ENCODE data around the gene PCDHGC5. TPM values are rescaled to one million over a fixed set of nuclear protein-coding genes. Genes with fewer than 3 reads are reported as not detected.

The PCDHGC5 gene
- total and polyA plus RNA-seq, 2 donors: 0.11 to 0.19 TPM

DNA sequence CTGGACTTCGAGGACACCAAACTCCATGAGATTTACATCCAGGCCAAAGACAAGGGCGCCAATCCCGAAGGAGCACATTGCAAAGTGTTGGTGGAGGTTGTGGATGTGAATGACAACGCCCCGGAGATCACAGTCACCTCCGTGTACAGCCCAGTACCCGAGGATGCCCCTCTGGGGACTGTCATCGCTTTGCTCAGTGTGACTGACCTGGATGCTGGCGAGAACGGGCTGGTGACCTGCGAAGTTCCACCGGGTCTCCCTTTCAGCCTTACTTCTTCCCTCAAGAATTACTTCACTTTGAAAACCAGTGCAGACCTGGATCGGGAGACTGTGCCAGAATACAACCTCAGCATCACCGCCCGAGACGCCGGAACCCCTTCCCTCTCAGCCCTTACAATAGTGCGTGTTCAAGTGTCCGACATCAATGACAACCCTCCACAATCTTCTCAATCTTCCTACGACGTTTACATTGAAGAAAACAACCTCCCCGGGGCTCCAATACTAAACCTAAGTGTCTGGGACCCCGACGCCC, 11.8 kb upstream of the PCDHGC5 start:
- no peak for DNase-seq (ENCODE audit: low read depth in 6 of 9, low spot score in 9 of 9)
- no peak overlapping the region for H3K27ac ChIP-seq (ENCODE audit: low read depth in 1 of 2, low read length in 1 of 2)
- H3K9me3 ChIP-seq (ENCODE audit: control insufficient read depth in 2 of 2, insufficient read depth in 1 of 2, low read length in 1 of 2): peaks cover 0 to 11% of the 10 kb centered on the region in 2 donors
- H3K27me3 ChIP-seq (ENCODE audit: control insufficient read depth in 2 of 2, insufficient read depth in 1 of 2, low read length in 1 of 2): peaks cover 28 to 68% of the 10 kb centered on the region in 2 donors
- H3K4me1 ChIP-seq (ENCODE audit: control insufficient read depth in 2 of 2, insufficient read depth in 2 of 2, low read length in 2 of 2): peaks cover 2 to 3% of the 10 kb centered on the region in 2 donors
- no peaks in the 10 kb centered on the region for H3K36me3 ChIP-seq (ENCODE audit: control insufficient read depth in 2 of 2, insufficient read depth in 2 of 2, low read length in 1 of 2)
- WGBS: 29% methylated on average over 24 of the region's 24 CpGs
- peak overlapping the region in 1 of 2 donors; percentile 43 for H3K4me3 ChIP-seq (ENCODE audit: low read length in 2 of 2)

DNA sequence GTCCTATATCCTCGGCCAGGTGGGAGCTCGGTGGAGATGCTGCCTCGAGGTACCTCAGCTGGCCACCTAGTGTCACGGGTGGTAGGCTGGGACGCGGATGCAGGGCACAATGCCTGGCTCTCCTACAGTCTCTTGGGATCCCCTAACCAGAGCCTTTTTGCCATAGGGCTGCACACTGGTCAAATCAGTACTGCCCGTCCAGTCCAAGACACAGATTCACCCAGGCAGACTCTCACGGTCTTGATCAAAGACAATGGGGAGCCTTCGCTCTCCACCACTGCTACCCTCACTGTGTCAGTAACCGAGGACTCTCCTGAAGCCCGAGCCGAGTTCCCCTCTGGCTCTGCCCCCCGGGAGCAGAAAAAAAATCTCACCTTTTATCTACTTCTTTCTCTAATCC, 11.1 kb upstream of the PCDHGC5 start:
- Histone ChIP-seq H3K36me3 (ENCODE audit: control insufficient read depth in 2 of 2, insufficient read depth in 2 of 2, low read length in 1 of 2) (no peaks in the 10 kb centered on the region), H3K27ac (ENCODE audit: low read depth in 1 of 2, low read length in 1 of 2) (no peak overlapping the region), H3K9me3 (ENCODE audit: control insufficient read depth in 2 of 2, insufficient read depth in 1 of 2, low read length in 1 of 2) (peaks cover 0 to 11% of the 10 kb centered on the region in 2 donors), H3K4me3 (ENCODE audit: low read length in 2 of 2) (no peak overlapping the region), H3K4me1 (ENCODE audit: control insufficient read depth in 2 of 2, insufficient read depth in 2 of 2, low read length in 2 of 2) (peaks cover 2 to 3% of the 10 kb centered on the region in 2 donors), H3K27me3 (ENCODE audit: control insufficient read depth in 2 of 2, insufficient read depth in 1 of 2, low read length in 1 of 2) (peaks cover 28 to 71% of the 10 kb centered on the region in 2 donors)
- no peak for DNase-seq (ENCODE audit: low read depth in 6 of 9, low spot score in 9 of 9)
- WGBS: 48% methylated on average over 13 of the region's 13 CpGs

DNA sequence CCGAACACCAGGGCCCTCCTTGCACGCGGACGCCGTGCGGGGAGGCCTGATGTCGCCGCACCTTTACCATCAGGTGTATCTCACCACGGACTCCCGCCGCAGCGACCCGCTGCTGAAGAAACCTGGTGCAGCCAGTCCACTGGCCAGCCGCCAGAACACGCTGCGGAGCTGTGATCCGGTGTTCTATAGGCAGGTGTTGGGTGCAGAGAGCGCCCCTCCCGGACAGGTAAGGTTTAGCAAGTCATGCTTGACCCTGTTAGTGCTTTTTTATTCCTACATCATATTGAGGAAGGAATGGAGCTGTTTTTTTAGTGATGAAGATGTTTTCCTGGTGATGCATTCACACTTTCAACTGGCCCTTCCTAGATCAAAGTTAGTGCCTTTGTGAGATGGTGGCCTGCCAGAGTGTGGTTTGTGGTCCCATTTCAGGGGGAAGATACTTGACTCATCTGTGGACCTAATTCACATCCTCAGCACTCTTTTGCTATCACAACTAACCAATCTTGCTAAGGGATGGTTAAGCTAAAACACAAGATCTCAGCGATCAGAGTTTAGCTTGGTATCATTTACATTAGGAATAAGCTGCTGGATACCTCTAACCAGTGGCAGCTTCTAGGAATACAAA, 10.4 kb upstream of the PCDHGC5 start:
- WGBS: 41% methylated on average over 20 of the region's 20 CpGs
- H3K9me3 ChIP-seq (ENCODE audit: control insufficient read depth in 2 of 2, insufficient read depth in 1 of 2, low read length in 1 of 2): peaks cover 0 to 11% of the 10 kb centered on the region in 2 donors
- H3K4me1 ChIP-seq (ENCODE audit: control insufficient read depth in 2 of 2, insufficient read depth in 2 of 2, low read length in 2 of 2): peaks cover 2 to 3% of the 10 kb centered on the region in 2 donors
- H3K36me3 ChIP-seq (ENCODE audit: control insufficient read depth in 2 of 2, insufficient read depth in 2 of 2, low read length in 1 of 2): no peaks in the 10 kb centered on the region
- DNase-seq (ENCODE audit: low read depth in 6 of 9, low spot score in 9 of 9): no peak
- H3K4me3 ChIP-seq (ENCODE audit: low read length in 2 of 2): no peak overlapping the region
- peaks cover 28 to 74% of the 10 kb centered on the region in 2 donors for H3K27me3 ChIP-seq (ENCODE audit: control insufficient read depth in 2 of 2, insufficient read depth in 1 of 2, low read length in 1 of 2)
- H3K27ac ChIP-seq (ENCODE audit: low read depth in 1 of 2, low read length in 1 of 2): no peak overlapping the region

DNA sequence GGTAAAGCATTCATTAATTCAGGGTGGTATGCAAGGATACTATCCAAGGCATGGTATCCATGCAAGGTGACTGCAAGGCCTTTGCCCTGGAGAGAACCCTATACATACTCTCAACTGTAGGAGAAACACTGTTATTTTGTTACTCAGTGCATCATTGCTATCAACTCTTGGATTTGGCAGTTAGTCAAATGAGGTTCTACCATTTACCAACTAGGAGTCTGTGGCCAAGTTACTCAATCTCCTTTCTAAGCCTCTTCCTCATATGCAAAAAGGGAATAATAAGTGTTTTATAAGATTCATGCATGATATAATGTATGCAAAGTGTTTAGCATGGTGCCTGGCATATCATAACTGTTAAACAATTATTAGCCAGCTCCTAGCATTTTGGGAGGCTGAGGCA, 9.1 kb upstream of the PCDHGC5 start:
- no peak overlapping the region for H3K27ac ChIP-seq (ENCODE audit: low read depth in 1 of 2, low read length in 1 of 2)
- peaks cover 0 to 15% of the 10 kb centered on the region in 2 donors for H3K9me3 ChIP-seq (ENCODE audit: control insufficient read depth in 2 of 2, insufficient read depth in 1 of 2, low read length in 1 of 2)
- no peaks in the 10 kb centered on the region for H3K36me3 ChIP-seq (ENCODE audit: control insufficient read depth in 2 of 2, insufficient read depth in 2 of 2, low read length in 1 of 2)
- H3K27me3 ChIP-seq (ENCODE audit: control insufficient read depth in 2 of 2, insufficient read depth in 1 of 2, low read length in 1 of 2): peaks cover 30 to 82% of the 10 kb centered on the region in 2 donors
- H3K4me3 ChIP-seq (ENCODE audit: low read length in 2 of 2): no peak overlapping the region
- H3K4me1 ChIP-seq (ENCODE audit: control insufficient read depth in 2 of 2, insufficient read depth in 2 of 2, low read length in 2 of 2): peaks cover 2 to 7% of the 10 kb centered on the region in 2 donors
- DNase-seq (ENCODE audit: low read depth in 6 of 9, low spot score in 9 of 9): no peak

DNA sequence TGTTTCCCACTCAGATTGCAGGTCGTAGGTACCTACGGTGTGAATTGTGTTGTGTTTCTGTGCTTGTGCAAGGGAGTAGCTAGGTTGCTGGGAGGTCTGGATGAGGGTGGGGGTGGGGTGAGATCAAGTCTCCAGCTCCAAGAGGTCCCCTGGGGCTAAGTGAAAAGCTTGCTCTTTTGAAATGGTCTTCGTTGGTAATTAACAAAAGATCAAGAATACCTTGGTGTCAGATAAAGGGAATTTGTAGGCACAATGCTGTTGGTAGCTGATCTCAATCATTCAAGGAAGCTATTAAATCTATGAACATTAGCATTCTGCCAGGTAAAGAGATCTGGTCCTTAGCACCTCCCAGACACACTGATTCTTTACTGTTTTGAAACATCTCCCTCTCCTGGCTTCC, 5.0 kb upstream of the PCDHGC5 start:
- Histone ChIP-seq H3K27ac (ENCODE audit: low read depth in 1 of 2, low read length in 1 of 2) (no peak overlapping the region), H3K9me3 (ENCODE audit: control insufficient read depth in 2 of 2, insufficient read depth in 1 of 2, low read length in 1 of 2) (peaks cover 0 to 6% of the 10 kb centered on the region in 2 donors), H3K4me3 (ENCODE audit: low read length in 2 of 2) (no peak overlapping the region), H3K36me3 (ENCODE audit: control insufficient read depth in 2 of 2, insufficient read depth in 2 of 2, low read length in 1 of 2) (no peaks in the 10 kb centered on the region), H3K4me1 (ENCODE audit: control insufficient read depth in 2 of 2, insufficient read depth in 2 of 2, low read length in 2 of 2) (peaks cover 0 to 11% of the 10 kb centered on the region in 2 donors), H3K27me3 (ENCODE audit: control insufficient read depth in 2 of 2, insufficient read depth in 1 of 2, low read length in 1 of 2) (peaks cover 16 to 79% of the 10 kb centered on the region in 2 donors)
- no peak for DNase-seq (ENCODE audit: low read depth in 6 of 9, low spot score in 9 of 9)
- 40% methylated on average over 3 of the region's 3 CpGs for WGBS

DNA sequence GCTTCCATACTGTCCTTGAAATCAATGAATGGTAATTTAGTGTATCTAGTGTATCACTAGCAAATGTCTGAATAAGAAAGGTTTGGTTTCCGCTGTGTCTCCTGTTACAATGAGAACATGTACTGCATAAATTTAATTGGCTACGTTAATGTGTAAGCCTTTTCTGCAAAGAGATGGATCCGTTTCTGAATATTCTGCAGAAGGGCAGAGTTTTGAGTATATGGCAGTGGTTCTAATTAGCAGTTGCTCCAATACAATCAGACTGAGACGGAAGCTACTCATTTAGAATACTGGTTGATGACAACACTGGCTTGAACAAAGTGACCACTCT, 4.6 kb upstream of the PCDHGC5 start:
- Histone ChIP-seq H3K36me3 (ENCODE audit: control insufficient read depth in 2 of 2, insufficient read depth in 2 of 2, low read length in 1 of 2) (no peaks in the 10 kb centered on the region), H3K9me3 (ENCODE audit: control insufficient read depth in 2 of 2, insufficient read depth in 1 of 2, low read length in 1 of 2) (peaks cover 1 to 6% of the 10 kb centered on the region in 2 donors), H3K27ac (ENCODE audit: low read depth in 1 of 2, low read length in 1 of 2) (no peak overlapping the region), H3K4me3 (ENCODE audit: low read length in 2 of 2) (no peak overlapping the region), H3K4me1 (ENCODE audit: control insufficient read depth in 2 of 2, insufficient read depth in 2 of 2, low read length in 2 of 2) (peaks cover 0 to 11% of the 10 kb centered on the region in 2 donors), H3K27me3 (ENCODE audit: control insufficient read depth in 2 of 2, insufficient read depth in 1 of 2, low read length in 1 of 2) (peaks cover 14 to 81% of the 10 kb centered on the region in 2 donors)
- 27% methylated on average over 4 of the region's 4 CpGs for WGBS
- no peak for DNase-seq (ENCODE audit: low read depth in 6 of 9, low spot score in 9 of 9)

DNA sequence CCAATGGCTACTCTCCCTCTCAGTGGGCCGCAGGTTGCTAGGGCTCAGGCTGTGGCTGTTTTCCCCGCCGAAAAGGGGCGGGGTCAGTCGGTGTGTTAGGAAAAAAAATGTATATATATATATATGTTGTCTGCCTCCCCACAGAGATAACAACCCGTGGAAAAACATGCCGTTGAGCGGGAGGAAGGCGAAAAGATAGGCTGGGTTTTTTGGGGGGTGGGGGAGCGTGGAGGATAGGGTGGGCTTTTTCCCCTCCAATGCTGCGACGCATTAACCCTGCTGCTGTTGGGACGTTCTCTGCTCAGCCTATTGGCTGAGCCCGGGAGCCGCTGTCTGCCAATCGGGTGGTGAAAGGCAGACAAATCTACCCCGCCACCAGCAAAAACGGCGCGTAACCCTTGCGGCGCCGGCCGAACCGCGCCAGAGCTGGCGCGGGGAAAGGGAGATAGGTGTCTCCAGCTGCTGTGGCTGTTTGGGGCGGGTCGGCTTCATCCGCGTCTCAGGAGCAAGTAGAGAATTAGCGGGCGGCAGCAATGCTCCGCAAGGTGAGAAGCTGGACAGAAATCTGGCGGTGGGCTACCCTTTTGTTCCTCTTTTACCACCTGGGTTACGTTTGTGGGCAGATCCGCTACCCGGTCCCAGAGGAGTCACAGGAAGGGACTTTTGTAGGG, 4.1 kb upstream of the PCDHGC5 start, which contains the start of gene PCDHGC4:
PCDHGC4 (plus strand) TSS at position 390 of the 671 bp plus-strand sequence; CDS start at position 534, 144 bp downstream.
- Histone ChIP-seq H3K4me1 (ENCODE audit: control insufficient read depth in 2 of 2, insufficient read depth in 2 of 2, low read length in 2 of 2) (peaks cover 0 to 11% of the 10 kb centered on the region in 2 donors), H3K9me3 (ENCODE audit: control insufficient read depth in 2 of 2, insufficient read depth in 1 of 2, low read length in 1 of 2) (peaks cover 1 to 6% of the 10 kb centered on the region in 2 donors), H3K27me3 (ENCODE audit: control insufficient read depth in 2 of 2, insufficient read depth in 1 of 2, low read length in 1 of 2) (peaks cover 13 to 81% of the 10 kb centered on the region in 2 donors), H3K27ac (ENCODE audit: low read depth in 1 of 2, low read length in 1 of 2) (no peak within 1 kb of the TSS), H3K4me3 (ENCODE audit: low read length in 2 of 2) (peak within 1 kb of the TSS; percentile 8 to 22), H3K36me3 (ENCODE audit: control insufficient read depth in 2 of 2, insufficient read depth in 2 of 2, low read length in 1 of 2) (no peaks in the 10 kb centered on the region)
- no peak for DNase-seq (ENCODE audit: low read depth in 6 of 9, low spot score in 9 of 9)
- 4% methylated on average over 39 of the region's 39 CpGs for whole genome bisulfite sequencing

DNA sequence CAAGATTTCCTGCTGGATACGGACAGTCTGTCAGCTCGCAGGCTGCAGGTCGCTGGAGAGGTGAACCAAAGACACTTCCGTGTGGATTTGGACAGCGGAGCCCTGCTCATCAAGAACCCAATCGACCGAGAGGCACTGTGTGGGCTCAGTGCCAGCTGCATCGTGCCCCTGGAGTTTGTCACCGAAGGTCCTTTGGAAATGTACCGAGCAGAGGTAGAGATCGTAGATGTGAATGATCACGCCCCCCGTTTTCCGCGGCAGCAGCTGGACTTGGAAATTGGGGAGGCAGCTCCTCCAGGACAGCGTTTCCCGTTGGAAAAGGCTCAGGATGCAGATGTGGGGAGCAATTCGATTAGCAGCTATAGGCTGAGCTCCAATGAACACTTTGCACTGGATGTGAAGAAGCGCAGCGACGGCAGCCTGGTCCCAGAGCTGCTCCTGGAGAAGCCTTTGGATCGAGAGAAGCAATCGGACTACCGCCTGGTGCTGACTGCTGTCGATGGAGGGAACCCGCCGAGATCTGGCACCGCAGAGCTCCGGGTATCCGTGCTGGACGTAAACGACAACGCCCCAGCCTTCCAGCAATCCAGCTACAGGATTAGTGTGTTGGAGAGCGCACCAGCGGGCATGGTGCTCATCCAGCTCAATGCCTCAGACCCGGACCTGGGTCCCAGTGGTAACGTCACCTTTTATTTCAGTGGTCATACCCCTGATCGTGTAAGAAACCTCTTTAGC, 3.4 kb upstream of the PCDHGC5 start:
- H3K27me3 ChIP-seq (ENCODE audit: control insufficient read depth in 2 of 2, insufficient read depth in 1 of 2, low read length in 1 of 2): peaks cover 14 to 83% of the 10 kb centered on the region in 2 donors
- DNase-seq (ENCODE audit: low read depth in 6 of 9, low spot score in 9 of 9): no peak
- H3K27ac ChIP-seq (ENCODE audit: low read depth in 1 of 2, low read length in 1 of 2): no peak overlapping the region
- 50% methylated on average over 38 of the region's 38 CpGs for WGBS
- peak overlapping the region in 1 of 2 donors; percentile 22 for H3K4me3 ChIP-seq (ENCODE audit: low read length in 2 of 2)
- peaks cover 1 to 6% of the 10 kb centered on the region in 2 donors for H3K9me3 ChIP-seq (ENCODE audit: control insufficient read depth in 2 of 2, insufficient read depth in 1 of 2, low read length in 1 of 2)
- H3K36me3 ChIP-seq (ENCODE audit: control insufficient read depth in 2 of 2, insufficient read depth in 2 of 2, low read length in 1 of 2): no peaks in the 10 kb centered on the region
- H3K4me1 ChIP-seq (ENCODE audit: control insufficient read depth in 2 of 2, insufficient read depth in 2 of 2, low read length in 2 of 2): peaks cover 0 to 11% of the 10 kb centered on the region in 2 donors

DNA sequence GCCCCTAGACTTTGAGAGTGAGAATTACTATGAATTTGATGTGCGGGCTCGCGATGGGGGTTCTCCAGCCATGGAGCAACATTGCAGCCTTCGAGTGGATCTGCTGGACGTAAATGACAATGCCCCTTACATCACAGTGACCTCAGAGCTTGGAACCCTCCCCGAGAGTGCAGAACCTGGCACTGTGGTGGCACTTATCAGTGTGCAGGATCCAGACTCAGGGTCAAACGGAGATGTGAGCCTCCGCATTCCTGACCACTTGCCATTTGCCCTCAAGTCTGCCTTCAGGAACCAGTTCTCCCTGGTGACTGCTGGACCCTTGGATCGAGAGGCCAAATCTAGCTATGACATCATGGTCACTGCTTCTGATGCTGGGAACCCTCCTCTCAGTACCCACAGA, 2.8 kb upstream of the PCDHGC5 start:
- 93% methylated on average over 9 of the region's 9 CpGs for WGBS
- Histone ChIP-seq H3K4me1 (ENCODE audit: control insufficient read depth in 2 of 2, insufficient read depth in 2 of 2, low read length in 2 of 2) (peaks cover 0 to 13% of the 10 kb centered on the region in 2 donors), H3K27me3 (ENCODE audit: control insufficient read depth in 2 of 2, insufficient read depth in 1 of 2, low read length in 1 of 2) (peaks cover 17 to 87% of the 10 kb centered on the region in 2 donors), H3K9me3 (ENCODE audit: control insufficient read depth in 2 of 2, insufficient read depth in 1 of 2, low read length in 1 of 2) (peaks cover 1 to 6% of the 10 kb centered on the region in 2 donors), H3K36me3 (ENCODE audit: control insufficient read depth in 2 of 2, insufficient read depth in 2 of 2, low read length in 1 of 2) (no peaks in the 10 kb centered on the region), H3K4me3 (ENCODE audit: low read length in 2 of 2) (no peak overlapping the region), H3K27ac (ENCODE audit: low read depth in 1 of 2, low read length in 1 of 2) (no peak overlapping the region)
- no peak for DNase-seq (ENCODE audit: low read depth in 6 of 9, low spot score in 9 of 9)
